HG03095 (cell line): Measurements from ENCODE around the gene ATP11C.

ENCODE experiments used
- ATAC-seq: cut with Tn5 transposase; IDR thresholded peaks from one replicate; pipeline ENCODE4 v1.9.1; 2021; ENCODE audit warnings: moderate library complexity; ENCODE audit not compliant: unreplicated experiment

ATP11C gene

DNA sequence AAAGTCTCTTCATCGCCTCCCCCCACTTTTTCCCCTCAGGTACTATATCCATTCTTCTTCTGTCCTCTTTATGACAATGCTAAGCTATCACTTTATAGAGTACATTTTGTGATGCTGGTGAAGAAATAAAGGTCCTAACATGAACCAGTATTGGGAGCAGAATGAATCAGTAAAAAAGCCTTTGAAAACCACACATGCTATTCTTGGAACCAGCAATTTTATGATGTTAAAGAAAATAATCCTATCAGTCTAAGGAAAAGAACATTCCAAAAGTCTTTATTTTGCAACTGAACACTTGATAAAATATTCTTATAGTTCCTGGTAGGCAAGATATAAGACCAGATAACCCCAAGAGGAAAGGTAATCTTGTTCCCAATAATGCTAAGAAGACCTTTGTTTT lies 117.1 kb downstream of the ATP11C start:
- ATAC-seq, result no peak

GRCh38 chrX:139811942-139812629 lies 120.8 kb downstream of the ATP11C start:
- peak; percentile 56 for ATAC-seq

- no peak for ATAC-seq
Measured at GRCh38 chrX:139804482-139804881, 128.4 kb downstream of the ATP11C start.

DNA sequence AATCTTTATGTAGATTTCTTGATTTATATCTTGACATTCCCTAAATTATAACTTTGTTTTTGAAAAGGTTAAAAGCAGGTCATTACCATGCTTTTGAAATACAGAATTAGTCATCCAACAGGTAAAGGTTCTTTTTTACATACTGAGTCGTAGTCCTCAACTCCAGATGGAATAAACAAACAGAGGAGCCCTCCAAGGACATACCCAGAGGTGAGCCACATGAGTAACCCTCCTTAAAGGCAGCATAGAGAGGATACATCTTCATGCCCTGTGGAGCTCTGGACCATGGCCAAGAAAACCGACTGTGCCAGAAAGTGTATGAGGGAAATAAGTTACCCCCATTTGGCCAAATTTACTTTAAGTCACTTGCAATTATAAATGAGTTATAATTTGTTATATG lies 129.6 kb downstream of the ATP11C start:
- no peak for ATAC-seq

- ATAC-seq, result no peak
Measured at GRCh38 chrX:139802048-139802447, 130.8 kb downstream of the ATP11C start.

DNA sequence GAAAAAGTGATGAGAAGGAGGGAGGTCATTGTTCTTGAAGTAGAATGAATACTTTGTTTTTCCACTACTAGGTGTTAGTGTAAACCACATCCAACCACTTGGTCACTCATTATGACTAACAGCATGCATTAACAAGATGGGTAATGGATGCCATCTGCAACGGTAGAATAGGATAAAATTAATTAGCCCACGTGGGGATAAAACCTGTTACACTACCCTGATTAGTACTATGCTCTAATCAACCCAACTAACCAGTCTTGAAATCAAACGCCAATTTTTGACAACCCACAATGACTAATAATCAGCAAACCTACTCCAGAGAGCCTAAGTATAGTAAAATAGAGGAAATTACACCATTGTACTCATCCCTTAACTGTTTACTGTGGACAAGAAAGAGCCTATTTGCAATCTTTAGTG lies 131.4 kb downstream of the ATP11C start:
- ATAC-seq, result no peak

DNA sequence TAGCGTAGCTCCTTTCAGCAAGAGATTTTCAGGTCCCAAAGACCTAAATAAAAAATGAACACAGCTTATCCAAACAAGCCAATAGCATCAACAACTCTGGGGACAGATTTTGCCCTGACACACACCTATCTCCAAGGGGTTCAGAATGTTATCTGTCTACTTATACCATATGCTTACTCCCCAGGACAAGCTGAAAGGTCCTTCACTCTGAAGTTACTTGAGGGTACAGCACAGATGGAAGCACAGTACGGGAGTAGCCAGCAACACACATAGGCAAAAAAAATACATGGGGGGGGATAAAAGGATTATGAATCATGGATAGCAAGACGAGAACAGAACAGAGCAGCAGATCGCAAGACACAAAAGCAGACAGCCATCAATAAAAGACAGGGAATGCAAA lies 134.2 kb downstream of the ATP11C start:
- ATAC-seq, result no peak

DNA sequence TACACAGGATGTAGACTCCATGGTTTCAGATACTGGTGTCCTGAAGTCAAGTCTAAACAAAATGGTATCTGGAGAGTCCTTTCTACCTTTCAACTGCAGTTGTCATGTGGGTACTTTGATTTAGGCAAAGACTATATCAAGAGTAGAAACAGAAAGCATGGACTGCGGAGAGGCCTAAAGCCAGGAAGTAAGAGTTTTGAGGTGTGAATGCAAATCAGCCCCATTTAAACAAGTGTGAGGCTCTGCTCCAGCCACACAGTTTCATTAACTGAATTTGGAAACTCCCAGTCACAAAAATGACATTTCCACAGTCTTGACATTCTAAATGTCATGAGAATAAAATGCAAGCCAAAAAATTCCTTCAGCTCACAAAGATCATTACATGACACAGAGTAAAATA lies 137.7 kb downstream of the ATP11C start:
- ATAC-seq, result peak; percentile 98

DNA sequence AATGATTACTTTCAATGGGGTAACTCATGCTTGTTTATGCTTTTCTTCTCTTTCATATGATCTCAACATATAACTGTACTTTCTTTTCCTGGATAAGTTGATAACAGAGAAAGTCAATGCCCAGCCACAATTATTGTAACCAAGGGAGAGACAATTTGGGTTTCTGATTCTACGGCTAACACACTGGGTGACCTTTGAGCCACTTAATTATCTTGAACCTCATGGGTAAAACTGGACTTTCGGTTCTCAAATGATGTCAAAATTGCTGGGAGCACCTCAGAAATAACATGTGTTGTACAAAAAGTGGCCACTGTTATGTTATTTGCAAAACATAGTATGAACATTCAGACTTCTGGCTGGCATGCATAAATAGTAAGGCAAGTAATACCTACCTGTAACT lies 145.3 kb downstream of the ATP11C start:
- no peak for ATAC-seq

- ATAC-seq, result peak; percentile 92
Measured at GRCh38 chrX:139784807-139785206, 148.0 kb downstream of the ATP11C start.

DNA sequence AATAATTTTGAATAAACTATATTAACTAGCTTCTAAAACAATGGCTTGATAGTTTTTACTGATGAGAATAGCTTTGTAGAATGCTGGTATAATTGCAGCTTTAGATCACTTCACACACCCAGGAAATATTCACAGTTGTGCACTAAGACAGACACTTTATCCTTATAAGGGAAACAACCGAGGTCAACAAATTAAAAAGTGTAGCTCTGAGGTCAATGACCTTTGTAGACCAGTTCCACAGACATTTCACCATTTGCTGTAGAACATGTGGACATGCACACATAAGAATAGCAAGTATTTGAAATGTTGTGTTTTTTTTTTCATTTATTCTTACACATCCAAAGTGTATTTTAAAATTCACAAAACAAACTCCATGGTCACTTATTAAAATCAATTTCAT lies 148.9 kb downstream of the ATP11C start:
- ATAC-seq, result no peak

- no peak for ATAC-seq
Measured at GRCh38 chrX:139783030-139783429, 149.8 kb downstream of the ATP11C start.

GRCh38 chrX:139776599-139776998 lies 156.3 kb downstream of the ATP11C start:
- no peak for ATAC-seq

- ATAC-seq, result no peak
Measured at GRCh38 chrX:139770366-139770765, 162.5 kb downstream of the ATP11C start.

DNA sequence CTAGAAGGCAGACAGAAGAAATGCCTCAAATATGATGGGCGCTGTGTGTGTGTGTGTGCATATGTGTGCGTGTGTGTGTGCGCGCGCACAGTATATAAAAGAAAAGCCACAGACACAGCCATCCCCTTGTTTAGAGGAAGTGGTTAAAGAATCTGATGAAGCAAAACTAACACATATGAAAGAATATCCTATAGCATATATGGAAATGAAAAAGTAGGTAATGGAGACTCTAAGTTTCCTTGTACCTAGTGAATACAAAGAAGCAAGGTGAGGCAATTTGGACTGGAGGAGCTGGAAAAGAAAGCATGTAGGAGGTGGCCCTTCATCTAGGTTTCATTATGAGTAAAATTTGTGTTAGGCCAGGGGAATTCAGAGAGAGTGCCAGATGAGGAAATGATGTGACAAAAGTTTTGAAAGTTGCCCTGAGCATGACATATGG lies 166.3 kb downstream of the ATP11C start:
- ATAC-seq, result no peak

GRCh38 chrX:139762400-139763183 lies 170.3 kb downstream of the ATP11C start:
- ATAC-seq, result no peak

GRCh38 chrX:139759637-139760036 lies 173.2 kb downstream of the ATP11C start:
- ATAC-seq, result no peak

- no peak for ATAC-seq
Measured at GRCh38 chrX:139758809-139759208, 174.0 kb downstream of the ATP11C start.

GRCh38 chrX:139758250-139758649 lies 174.6 kb downstream of the ATP11C start:
- no peak for ATAC-seq

- no peak for ATAC-seq
Measured at GRCh38 chrX:139751053-139751452, 181.8 kb downstream of the ATP11C start.

GRCh38 chrX:139750390-139750789 lies 182.5 kb downstream of the ATP11C start:
- no peak for ATAC-seq

DNA sequence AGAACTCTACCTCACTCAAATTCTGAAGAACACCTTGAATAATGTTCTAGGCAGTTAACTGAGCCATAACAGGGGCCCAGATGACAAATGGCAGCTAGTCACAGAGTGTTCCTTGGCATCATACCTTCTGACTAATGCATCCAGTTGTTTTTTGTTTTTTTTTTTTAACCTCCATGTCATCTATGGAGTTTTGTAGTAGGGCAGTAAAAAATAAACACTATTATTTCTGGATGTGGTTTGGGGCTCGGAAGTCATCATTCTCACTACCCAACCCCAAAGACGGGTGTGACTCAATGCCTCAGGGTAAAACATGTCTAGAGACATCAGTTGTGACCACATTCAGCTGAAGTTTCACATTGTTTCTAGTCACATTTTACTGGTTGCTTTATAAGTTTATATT lies 193.7 kb downstream of the ATP11C start:
- ATAC-seq, result peak; percentile 94
